Subcutaneous adipose tissue (tissue), 4 donors: ENCODE data around the gene ANKRD45. TPM values are rescaled to one million over a fixed set of nuclear protein-coding genes. Genes with fewer than 3 reads are reported as not detected.

Source experiments
- total RNA-seq, 4 donors: library from RNA; depleted of rRNA; stranded (reverse); fragments of >200 nt; gene quantifications; one replicate each; pipeline ENCODE4 v1.1.0, GENCODE V29; 2016
- TF ChIP-seq, protein P1 (sequence below): fragments of 450-650 bp; IDR thresholded peaks from one replicate; pipeline ENCODE4 v1.5.1; 2016; ENCODE audit warnings: low read depth, mild to moderate bottlenecking, control low read depth, antibody characterized with exemption, moderate library complexity

ANKRD45 gene
- total RNA-seq, 4 donors from 2014 or later: 0.34 TPM; not detected in 3

DNA sequence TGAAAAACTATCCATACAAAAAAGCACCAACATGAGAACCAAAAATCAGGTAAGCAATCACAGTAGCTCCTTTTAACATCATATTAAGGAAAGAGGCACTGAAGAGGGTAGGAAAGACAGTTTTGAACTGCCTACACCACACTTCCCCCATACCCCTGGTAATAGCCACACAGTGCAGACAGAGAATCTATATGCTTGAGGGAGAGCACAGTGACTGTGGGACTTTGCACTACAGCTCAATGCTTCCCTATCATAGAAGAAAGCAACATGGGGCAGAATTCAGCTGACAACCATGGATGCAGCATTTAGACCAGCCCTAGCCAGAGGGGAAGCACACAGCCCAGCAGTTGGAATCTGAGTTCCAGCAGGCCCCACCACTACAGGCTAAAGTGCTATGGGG lies 42.4 kb downstream of the ANKRD45 start:
- TF ChIP-seq, protein P1, sequence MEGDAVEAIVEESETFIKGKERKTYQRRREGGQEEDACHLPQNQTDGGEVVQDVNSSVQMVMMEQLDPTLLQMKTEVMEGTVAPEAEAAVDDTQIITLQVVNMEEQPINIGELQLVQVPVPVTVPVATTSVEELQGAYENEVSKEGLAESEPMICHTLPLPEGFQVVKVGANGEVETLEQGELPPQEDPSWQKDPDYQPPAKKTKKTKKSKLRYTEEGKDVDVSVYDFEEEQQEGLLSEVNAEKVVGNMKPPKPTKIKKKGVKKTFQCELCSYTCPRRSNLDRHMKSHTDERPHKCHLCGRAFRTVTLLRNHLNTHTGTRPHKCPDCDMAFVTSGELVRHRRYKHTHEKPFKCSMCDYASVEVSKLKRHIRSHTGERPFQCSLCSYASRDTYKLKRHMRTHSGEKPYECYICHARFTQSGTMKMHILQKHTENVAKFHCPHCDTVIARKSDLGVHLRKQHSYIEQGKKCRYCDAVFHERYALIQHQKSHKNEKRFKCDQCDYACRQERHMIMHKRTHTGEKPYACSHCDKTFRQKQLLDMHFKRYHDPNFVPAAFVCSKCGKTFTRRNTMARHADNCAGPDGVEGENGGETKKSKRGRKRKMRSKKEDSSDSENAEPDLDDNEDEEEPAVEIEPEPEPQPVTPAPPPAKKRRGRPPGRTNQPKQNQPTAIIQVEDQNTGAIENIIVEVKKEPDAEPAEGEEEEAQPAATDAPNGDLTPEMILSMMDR: no peak

DNA sequence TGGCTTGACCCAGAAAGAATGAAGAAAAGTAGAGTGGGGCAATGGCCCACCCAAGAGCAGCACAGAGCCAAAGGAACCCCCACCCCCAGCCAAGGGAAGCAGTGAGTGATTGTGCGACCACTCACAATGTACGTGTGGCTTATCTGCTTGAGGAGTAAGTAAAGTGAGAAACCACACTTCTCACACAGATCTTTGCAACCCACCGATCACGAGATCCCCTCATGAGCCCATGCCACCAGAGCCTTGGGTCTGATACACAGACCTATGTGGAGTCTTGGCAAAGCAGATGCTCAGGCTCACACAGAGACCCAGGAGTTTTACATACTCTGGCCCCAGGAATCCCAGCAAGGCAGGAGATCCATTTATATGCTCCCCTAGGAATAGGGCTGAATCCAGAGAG lies 52.8 kb downstream of the ANKRD45 start:
- TF ChIP-seq, protein P1: no peak

DNA sequence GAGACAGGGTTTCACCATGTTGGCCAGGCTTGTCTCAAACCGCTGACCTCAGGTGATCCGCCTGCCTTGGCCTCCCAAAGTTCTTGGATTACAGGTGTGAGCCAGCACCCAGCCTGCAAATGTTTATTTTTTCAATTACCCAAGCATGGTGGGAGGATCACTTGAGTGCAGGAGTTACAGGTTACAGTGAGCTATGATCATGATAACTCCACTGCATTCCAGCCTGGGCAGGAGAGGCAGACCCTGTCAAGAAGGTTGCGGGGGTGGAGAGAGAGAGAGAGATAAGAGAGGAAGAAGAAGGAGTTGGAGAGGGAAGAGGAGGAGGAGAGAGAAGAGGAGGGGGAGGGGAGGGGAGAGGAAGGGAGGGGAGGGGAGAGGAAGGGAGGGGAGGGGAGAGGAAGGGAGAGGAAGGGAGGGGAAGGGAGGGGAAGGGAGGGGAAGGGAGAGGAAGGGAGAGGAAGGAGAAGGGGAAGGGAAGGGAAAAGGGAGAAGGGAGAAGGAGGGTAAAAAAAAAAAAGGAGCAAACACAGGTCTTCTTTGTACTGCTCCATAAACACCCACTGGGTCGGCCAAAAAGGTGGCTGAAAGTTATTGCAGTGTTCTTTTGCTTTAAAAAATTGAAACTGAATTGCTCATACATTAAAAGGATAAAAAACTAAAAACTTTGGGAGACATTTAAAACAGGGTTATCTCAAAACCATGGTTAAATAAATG lies 61.0 kb downstream of the ANKRD45 start:
- TF ChIP-seq, protein P1: no peak

DNA sequence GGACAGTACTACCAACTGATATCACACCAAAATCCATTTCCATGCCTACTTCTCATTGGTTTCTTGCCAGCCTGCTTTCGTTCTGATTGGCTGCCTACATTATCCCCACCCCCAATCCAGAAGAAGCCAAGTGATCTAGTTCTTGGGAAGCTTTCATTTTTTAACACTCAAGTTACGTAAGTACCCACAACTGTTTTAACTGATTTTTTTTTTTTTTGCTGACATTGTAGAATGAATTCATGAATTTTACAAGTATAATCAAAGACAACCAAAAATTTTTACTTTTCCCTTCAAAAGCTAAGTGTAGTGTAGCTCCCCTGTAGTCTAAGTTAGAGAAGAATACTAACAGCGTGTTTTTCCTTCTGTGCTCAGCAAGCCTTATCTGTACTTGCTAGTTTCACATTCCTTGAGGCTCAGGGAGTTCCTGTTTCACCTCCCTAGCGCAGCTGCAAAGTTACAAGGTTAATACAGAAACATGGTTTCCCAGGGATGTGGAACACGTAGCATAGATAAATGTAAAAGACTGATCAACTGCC lies 66.5 kb downstream of the ANKRD45 start, which contains the start of gene SLC9C2:
TSS of gene SLC9C2 (minus strand) at position 17 of the 536 bp plus-strand sequence. CDS start 1,296 bp downstream, outside the sequence.
- TF ChIP-seq, protein P1: no peak

DNA sequence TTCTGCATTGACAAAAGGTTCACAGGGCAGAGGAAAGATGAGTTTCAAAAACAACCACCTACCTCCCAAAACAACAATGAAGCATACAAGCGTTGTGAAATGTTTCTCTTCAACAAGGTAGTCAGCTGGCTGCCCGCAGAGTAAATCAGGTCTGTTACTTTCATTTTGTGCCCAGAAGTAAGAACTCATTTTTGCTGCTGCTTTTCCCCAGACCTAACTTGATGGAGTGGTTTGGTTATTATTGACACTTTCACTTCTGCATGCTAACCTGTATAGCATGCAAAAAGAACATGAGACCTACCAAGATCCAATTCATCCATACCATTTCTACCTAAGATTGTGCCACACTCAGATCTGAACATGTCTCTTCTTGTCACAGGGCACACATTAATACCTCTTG lies 68.1 kb downstream of the ANKRD45 start:
- TF ChIP-seq, protein P1: no peak

DNA sequence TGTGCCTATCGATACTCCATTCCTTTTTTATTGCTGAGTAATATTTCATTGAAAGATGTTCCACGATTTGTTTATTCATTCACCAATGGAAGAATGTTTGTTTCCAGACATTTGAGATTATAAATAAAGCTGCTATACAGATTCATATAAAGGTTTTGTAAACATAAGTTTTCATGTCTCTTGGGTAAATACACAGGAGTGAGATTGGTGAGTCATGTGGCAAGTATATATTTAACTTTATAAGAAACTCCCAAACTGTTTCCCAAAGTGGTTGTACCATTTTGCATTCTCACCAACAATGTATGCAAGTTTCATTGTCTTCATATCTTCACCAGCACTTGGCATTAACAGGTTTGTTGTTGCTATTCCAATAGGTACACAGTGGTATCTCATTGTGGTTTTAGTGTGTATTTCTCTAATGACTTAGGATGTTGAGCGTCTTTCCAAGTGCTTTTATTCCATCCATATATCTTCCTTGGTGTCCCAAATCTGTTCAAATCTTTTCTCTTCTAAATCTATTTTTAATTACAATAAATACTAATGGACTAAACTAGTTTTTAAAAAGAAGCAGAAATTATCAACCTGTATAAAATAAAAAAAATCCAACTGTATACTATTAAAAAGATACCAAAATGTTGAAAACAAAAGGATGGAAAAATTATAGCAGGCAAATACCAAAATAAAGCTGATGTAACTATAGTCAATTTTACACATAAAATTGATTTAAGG lies 73.4 kb downstream of the ANKRD45 start:
- TF ChIP-seq, protein P1: no peak

DNA sequence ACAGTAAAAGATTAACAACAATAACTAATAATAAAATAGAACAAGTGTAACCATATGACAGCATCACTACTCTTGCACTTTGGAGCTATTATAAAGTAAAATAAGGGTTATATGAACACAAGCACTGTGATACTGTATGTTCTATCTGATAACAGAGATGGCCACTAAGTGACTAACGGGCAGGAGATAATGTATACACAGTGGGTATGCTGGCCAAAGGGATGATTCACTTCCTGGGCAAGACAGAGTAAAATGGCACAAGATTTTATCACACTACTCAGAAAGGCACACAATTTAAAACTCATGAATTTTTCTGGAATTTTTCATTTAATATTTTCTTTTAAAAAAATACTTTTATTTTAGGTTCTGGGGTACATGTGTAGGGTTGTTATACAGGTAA lies 79.1 kb downstream of the ANKRD45 start:
- TF ChIP-seq, protein P1: no peak
